HG03095 (cell line): ENCODE results near the gene DGKB.

Source experiments
- ATAC-seq: cut with Tn5 transposase; IDR thresholded peaks from one replicate; pipeline ENCODE4 v1.9.1; 2021; ENCODE audit warnings: moderate library complexity; ENCODE audit not compliant: unreplicated experiment

The DGKB gene

DNA sequence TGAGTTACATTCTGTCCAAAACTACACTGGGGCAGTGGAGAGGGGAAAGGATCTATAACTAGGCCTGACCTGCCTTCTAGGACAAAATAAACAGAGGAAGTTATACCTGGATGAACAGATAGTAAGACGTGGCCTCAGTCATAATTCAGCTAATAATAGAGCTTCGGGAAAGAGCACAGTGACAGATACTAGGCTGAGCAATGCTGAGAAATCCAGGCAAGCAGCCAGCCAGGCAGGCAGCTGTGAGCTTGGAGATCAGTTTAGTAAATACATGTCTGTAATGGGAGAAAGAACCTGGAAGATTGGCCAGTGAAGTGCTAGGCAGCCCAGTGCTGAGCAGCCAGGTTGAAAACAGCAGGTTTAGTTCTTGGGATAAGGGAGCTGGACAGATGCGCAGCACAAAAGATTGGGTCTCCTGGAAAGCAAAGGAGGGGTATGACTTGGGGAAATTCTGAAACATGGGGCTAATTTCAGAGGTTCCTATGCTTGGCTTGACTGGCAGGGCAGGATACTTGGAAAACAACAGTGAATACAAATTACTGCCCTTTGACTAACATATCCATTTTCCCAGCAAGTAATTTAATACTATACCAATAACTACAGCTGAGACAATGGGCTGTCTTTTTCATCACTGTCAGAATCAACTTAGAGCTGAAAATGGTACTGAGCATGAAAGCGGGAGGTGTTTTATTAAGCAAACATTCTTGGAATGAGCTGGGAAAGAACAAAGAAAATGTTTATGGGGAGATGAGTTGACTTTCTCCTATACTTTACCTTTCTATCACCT lies 140.8 kb downstream of the DGKB start:
- no peak for ATAC-seq

DNA sequence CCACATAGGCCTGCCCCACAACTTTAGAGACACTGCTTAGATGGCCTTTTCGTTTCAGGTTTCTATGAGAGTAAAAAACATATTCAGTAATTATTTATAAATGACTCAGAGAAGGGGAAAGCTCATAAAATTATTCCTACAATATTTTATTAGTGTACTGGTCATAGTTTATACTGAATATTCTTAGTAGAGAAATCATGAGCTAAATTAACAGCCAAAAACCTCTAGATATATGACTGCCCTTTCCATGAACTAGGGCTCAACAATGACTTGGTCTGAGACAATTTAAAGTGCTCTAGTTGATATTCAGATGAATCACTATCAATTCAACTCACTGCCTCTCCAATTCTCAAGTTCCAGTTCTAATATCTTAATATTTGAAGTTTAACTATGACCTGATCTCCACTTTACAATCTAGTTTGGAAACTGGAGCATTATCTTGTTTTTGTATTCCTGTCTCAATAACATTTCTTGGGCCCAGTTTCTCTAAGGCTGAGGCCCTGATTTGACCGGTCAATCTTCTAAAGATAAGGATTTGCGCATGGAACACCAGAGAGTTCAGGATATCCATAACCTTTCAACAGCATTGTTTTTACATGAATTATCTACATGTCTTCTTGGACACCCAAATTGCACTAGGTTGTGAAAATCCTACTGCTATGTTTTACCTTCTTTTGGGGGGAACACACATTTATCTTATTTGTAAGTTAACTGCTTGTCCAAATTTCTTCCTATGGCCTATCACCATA lies 141.6 kb downstream of the DGKB start:
- no peak for ATAC-seq

DNA sequence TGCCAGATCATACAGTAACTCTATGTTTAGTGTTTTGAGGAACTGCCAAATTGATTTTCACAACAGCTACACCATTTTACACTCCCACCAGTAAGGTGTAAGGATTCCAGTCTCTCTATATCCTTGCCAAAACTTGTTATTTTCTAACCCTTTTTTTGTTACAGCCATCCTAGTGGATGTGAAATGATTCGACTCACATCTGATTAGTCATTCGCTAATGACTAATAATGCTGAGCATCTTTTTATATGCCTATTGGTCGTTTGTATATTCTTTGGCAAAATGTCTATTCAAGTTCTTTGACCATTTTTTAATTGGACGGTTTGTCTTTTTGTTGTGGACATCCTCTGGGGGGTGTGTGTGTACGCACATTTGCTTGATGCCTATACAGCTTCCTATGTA lies 142.8 kb downstream of the DGKB start:
- no peak for ATAC-seq

DNA sequence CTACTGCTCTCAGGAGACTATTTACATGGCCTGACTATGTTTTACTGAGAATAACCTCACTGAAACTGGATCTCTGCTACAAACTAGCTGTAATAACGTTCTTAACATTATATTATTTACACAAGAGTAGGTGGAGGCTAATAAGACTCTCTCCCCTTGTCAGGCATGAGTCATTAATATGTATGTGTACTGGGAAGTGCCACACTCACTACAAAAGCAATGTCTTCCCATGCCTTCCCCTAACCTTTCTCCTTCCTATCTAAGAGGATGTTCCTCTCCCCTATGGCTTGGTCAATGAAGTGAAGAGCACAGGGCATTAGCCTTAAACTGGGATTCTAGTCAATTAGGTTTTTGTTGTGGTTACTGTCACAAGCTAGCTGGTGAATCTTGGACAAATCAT lies 147.9 kb downstream of the DGKB start:
- no peak for ATAC-seq

DNA sequence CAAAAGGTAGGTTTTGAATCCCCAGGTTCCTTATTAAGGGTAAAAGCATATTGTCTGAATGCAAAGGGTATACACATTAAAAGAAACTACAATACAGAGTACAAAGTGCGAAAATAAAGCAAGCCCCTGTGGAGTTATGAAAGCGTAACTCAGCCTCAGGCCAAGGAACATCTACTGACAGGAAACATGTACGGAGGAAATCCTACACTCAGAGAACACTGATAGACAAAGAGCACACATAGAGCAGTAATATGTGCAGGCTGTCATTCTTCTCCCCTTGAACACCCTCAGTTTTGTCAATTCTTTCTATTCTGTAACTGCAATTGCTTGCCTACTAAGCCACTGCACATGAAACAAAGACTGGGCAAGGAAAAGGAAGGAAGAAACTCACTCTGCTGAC lies 150.2 kb downstream of the DGKB start:
- ATAC-seq = no peak

DNA sequence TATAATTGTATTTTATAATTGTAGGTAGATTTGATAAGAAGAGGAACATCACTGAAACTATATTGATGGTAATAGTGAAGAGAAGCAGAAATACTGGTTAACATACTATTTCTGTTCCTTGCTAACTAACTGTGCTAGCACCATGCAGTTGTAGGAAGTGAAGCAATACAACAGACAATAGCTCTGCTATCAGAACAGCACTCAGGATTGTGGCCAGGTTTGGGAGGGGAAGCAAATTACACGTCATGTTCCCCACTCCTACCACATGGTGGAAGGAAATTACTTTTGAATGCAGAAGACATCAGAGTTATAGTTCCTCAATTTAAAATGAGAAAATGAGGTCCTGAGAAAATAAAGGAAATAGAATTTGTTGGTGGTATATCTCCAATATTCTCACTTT lies 151.1 kb downstream of the DGKB start:
- ATAC-seq = no peak

DNA sequence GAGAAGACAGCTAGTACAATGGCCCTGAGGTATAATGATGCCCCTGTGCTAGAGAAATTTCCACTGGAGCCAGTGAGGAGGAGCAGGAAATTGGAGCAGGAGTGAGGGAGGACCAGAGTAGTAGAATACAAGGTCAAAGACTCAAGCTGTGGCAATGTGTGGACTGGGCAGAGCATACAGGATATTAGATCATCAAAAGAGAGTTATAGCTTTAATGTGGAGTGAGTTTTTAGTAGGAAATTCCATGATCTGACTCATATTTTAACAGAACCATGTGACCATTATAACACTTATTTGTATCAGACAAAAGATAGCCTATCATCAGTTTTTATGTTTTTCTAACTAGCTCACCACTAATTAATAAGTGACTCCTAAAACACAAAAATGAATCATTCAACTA lies 154.1 kb downstream of the DGKB start:
- ATAC-seq = no peak

DNA sequence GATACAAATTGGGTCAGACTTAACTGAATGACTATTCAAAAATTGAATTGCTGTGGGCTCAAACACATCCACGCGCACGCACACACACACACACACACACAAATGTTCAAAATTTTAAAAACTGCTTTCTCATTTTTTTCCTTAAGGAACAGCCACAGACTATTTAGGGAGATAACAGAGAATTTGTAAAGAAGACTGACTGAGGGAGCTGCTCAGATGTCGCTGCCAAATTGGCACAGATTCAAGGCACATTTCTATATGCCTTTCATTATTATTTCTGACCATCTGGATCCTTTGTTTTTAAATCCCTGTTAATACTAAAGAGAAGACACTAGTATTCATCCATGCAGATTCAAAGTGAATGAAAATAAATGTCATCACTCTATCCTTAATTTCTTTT lies 154.8 kb downstream of the DGKB start:
- no peak for ATAC-seq

DNA sequence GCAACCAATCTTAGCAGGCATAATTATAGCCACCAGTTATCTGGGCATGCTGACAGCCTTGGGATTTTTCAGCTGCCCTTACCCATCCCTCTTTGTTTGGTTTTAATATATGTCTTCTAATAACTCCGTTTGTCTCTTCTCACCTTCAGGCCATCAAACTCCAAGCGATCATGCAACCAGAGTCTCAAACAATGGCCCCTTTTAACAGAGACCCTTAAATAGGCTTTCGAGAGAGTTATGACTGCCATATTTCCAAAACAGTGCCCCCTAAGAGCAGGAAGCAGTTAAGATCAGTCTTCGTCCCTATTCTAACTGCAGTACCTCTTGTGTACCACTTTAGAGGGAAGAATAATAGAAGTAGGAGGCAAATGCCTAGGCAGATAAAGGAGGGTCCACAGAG lies 157.5 kb downstream of the DGKB start:
- no peak for ATAC-seq

DNA sequence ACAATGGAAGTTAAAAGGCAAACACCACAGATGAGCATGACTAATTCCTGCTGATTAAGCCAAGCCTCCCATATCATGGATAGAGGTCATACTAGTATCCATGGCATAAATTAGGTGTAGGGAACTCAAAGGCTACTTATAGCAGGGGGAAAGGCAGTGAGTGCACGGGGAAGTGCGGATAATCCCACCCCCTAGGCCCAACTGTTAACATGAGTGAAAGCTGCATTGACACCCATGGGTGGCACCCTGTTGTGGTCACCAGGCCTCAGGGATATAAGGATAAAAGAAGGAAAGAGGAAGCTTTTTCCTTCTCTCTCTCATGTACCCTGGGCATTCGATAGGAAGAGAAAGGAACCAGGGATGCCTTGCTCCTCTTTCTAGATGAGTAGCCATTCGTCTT lies 161.9 kb downstream of the DGKB start:
- no peak for ATAC-seq

DNA sequence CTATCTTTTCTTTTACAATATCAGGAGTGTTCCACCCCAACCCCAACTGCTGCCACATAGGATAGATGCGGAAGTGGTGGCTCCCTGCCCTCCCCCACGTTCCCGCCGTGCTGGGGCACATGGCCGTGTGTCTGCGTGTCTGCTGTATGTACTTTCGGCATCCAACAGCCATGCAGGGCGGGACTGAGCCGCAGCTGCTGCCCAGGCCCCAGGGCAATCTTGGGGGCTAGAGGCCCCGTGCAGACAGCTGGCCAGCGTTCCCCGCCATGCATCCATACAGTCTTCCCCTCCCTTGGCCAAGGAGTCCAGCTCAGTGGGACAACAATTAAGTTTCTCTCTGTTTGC lies 162.7 kb downstream of the DGKB start:
- no peak for ATAC-seq

DNA sequence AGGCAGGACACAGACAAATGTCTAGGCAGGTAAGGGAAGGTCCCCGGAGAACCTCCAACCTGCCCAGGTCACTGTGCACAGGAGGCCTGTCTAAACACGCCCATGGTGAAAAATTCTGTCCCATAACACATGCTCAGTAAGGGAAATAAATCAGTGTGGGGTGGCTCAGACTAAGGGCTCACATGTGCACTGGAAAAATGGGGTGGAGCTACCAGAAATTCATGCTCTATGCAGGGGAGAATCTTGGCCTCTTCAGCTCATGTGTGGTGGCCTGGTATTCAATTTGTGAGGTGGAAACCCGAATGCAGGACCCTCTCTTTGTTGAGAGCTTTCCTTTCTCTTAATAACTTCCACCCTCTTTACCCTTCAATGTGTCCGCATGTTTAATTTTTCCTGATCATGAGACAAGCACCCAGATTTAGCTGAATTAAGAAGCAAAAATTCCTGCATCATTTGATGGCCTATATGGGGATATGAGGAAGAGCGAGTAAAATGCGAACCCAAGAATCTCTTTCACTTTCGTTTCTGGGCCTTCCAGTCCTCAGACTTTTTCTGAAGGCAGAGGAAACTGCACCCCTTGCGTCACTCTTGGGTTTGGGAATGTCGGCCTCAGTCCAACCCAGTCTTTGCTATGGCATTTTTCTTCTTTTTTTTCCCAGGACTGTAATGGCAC lies 163.2 kb downstream of the DGKB start:
- ATAC-seq = no peak

DNA sequence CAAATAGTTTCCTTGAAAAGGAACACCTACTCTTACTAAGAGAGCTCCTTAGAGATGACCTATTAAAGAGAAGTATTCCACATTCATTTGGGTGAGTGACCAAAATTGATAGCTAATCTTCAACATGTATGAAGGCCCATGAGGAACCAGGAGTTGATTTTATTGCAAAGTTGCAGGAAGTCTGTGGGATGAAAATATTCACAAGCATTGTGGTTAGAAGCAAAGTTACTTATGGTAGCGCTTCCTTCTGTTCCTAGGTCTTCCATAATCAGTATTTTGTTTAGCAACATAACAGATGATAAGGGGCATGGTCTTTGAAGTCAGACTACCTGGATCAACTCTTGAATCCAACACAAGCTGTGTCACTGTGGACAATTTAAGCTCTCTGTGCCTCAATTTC lies 164.5 kb downstream of the DGKB start:
- no peak for ATAC-seq

DNA sequence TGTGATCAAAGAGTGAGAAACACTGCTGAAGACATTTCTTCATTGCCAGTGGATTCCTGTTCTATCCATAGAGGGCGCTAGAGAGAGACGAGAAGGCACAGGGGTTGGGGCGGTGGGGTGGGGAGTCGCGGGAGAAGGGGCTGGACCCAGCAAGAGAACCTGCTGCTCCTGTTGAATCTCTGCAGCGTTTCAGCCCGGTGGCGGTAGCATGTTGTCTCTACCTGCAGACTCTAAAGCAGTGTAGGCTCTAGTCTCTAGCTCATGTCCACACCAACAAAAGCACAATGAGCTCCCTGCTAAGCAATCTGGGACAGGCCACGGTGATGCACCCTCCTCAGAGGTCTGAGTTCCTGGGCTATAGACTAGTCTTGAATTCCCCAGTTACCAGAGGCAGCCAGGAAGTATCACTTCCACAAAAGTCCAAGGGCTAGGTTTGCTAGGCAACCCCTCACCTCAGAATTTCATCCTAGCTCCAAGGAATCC lies 167.7 kb downstream of the DGKB start:
- ATAC-seq = no peak

DNA sequence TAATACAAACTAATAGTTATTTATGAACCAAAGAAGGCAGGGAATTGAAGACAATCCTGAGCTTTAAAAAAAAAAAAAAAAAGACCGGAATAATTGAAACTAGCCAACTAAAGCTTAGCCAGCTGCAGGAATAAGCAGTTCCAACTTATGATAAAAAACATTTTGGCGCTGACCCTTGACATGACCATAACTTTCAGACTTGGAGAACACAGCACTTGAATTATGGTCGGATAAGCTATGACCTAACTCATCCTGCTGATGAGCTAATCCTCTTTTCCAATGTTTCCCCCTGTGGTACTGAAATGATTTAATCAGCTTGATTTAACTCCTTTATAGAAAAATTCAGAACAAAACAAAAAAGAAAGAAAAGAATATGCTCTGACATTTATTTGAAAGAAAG lies 181.8 kb downstream of the DGKB start:
- ATAC-seq = no peak

DNA sequence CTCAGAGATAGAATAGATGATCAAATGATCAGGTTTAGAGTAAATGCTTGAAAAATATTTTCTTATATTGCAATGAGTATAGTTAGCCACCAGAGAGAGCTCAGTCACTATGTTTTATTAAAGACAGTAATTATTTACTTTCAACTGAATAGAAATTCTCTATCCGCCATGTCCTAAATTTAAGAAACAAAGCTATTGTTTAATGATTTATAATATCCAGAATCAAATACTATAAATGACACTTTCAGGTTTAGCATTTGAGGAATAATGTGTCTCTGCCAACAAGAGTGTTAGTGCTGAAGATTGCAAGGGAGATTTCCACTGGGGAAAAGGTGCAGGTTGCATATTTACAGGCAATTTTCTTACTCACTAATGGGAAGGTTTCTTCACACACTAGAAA lies 184.7 kb downstream of the DGKB start:
- no peak for ATAC-seq

DNA sequence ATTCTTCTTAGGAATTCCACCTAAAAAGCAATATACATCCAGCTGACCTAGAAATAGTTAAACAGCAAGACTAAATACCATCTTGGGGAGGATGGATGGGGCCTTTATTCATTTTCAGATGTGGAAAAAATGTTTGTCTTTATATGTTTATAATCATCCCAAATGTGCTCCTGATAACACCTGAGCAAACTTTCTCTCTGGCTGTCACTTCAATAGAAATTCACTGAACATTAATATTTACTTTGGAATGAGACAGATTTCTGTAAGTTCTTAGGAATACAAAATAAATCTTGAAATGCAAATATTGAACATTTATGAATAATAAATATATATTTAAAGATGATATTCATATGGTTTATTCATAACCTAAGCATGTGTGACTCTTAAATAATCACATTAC lies 185.4 kb downstream of the DGKB start:
- no peak for ATAC-seq

DNA sequence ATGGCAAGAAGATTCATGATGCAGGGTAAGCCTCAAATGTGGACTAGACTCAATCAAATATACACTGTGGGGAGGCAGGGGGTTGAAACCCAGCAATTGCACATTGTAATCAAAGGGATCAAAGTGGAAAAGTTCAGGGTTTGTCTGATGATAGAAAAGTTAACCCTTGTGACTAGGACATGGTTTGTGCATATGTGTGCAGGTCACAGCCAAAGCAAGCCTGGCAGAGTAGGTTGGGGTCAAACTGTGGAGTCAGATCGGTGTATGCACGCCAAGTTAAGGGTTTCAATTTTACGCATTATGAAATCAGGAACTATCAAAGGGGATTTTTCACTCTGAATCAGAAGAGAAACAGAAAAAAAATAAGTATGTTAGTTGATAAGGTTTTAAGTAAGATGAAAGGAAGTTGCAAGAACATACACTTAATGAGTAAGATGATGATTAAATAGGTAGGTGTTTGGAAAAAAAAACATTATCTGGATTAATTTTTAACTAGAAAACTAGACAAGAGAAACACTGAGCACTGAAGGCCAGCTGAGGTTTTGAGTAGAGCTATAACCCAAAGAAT lies 188.3 kb downstream of the DGKB start:
- peak; percentile 98 for ATAC-seq

DNA sequence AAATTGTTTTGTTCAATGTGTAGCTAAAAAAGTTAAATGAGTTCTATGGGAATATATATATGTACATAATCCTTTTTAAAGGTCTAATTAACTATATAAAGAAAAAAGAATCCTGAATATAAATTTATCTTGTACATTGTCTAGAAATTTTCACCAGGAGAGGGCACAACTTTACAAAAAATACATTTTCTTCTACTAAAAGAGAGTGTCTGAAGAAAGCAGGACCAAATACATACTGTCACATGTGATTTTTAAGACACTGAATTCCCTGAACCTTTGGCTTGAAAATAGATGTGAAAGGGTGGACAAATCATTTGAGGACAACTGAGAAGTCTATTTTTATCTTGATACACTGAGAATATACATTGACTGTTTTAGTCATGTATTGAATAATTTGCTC lies 204.3 kb downstream of the DGKB start:
- ATAC-seq = no peak

DNA sequence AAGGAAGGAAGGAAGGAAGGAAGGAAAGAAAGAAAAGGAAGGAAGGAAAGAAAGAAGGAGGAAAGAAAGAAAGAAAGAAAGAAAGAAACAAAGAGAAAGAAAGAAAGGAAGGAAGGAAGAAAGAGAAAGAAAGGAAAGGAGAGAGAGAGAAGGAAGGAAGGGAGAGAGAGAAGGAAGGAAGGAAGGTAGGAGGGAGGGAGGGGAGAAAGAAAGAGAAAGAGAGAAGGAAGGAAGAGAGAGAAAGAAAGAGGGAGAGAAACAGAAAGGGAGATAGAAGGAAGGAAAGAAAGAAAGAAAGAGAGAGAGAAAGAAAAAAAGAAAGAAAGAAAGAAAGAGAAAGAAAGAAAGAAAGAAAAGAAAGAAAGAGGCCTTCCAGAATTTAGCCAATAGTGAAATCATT lies 204.9 kb downstream of the DGKB start:
- ATAC-seq = no peak

DNA sequence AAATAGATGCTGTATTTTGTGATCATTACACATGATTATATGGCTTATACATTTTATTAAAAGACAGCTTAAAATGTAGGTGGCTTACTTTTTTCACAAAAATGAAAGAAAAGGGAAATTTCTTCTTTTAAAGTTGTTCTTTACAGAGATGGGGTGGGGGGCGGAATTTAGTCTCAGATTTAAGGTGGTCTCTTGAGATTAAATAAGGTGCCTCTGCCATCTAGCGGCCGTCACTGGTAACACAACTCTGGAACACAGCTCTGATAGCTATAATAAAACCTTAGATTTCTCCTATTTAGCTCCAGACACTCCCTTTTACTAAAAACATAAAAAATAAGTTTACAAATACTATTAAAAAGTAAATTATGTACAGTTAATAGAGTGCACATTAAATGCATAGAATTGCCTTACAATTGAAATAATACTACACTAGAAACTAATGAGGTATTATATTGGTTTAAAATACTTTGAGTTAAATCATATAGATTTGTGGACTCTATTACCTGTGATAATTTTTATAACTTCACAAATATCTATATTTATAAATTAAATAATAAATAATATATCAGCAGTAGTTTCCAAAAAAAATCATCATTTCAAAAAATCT lies 210.9 kb downstream of the DGKB start:
- no peak for ATAC-seq
